ENCODE results near the gene FREY1.

The FREY1 gene

GRCh38 chr11:45880772-45881570 is 26.1 kb downstream of the FREY1 start:
- no peak for TF ChIP-seq CTCF (IDR thresholded peaks at IDR 0.05)

DNA sequence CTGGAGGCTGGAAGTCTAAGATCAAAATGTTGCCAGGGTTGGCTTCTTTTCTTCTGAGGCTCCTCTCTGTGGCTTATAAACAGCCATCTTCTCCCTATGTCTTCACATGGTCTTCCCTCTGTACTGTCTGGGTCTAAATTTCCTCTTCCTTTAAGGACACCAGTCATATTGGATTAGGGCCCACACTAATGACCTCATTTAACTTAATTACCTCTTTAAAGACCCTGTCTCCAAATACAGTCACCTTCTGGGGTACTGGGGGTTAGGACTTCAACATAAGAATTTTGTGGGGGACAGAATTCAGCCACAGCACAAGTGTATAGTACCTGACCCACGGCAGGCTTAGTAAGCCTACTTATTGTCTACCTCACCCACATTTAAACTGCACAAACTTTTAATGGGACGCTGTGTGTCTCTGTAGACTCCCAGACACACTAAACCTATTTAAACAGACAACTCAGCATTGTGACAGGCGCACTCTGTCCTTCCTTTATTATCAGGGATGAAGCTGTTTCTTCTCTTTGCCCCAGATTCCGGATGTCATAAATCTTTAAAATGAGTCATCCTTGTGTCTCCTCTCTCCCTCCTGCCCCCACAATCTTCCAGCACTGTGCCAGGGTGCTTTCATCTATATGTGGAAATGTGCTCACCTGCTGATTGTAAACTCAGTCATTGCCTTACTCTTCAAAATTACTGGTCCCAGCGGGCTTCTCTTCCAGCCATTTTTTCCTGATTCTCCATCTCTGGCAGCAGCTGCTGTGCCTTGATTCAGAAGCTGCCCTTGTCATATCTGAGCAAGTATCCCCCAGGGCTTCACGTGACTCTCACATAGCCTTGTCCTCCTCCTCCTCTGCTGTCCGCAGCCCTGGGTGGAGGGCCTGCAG is 27.0 kb downstream of the FREY1 start:
- Histone ChIP-seq H2AFZ (no peak overlapping the region), H3K4me1 (no peaks in the 10 kb centered on the region), H3K4me3 (ENCODE audit: low read depth, low read length) (no peak overlapping the region), H3K27me3 (ENCODE audit: control insufficient read depth, insufficient read depth, low read length) (no peaks in the 10 kb centered on the region), H3K36me3 (ENCODE audit: control insufficient read depth, insufficient read depth, low read length) (no peaks in the 10 kb centered on the region), H3K9me3 (ENCODE audit: control insufficient read depth, low read length) (no peaks in the 10 kb centered on the region), H3K27ac (no peak overlapping the region), H3K79me2 (no peaks in the 10 kb centered on the region), H3K9ac (no peak overlapping the region), H3K4me2 (ENCODE audit: low read length) (no peak overlapping the region)
- no peak for TF ChIP-seq CTCF (IDR thresholded peaks at IDR 0.05)

More at GRCh38 chr11:45880772-45881570, 26.1 kb downstream of the FREY1 start:
- Histone ChIP-seq H2AFZ (no peak overlapping the region), H3K4me1 (no peaks in the 10 kb centered on the region), H3K4me3 (ENCODE audit: low read depth, low read length) (no peak overlapping the region), H3K36me3 (ENCODE audit: control insufficient read depth, insufficient read depth, low read length) (no peaks in the 10 kb centered on the region), H3K27ac (no peak overlapping the region), H3K79me2 (no peaks in the 10 kb centered on the region), H3K4me2 (ENCODE audit: low read length) (no peak overlapping the region), H3K27me3 (ENCODE audit: control insufficient read depth, insufficient read depth, low read length) (no peaks in the 10 kb centered on the region), H3K9ac (no peak overlapping the region), H3K9me3 (ENCODE audit: control insufficient read depth, low read length) (no peaks in the 10 kb centered on the region)

GRCh38 chr11:45877845-45878244 is 29.2 kb downstream of the FREY1 start:
- H2AFZ ChIP-seq: no peak overlapping the region
- no peak overlapping the region for H3K4me2 ChIP-seq (ENCODE audit: low read length)
- no peaks in the 10 kb centered on the region for H3K27me3 ChIP-seq (ENCODE audit: control insufficient read depth, insufficient read depth, low read length)
- H3K79me2 ChIP-seq: no peaks in the 10 kb centered on the region
- no peak overlapping the region for H3K27ac ChIP-seq
- no peak overlapping the region for H3K9ac ChIP-seq
- H3K9me3 ChIP-seq (ENCODE audit: control insufficient read depth, low read length): no peaks in the 10 kb centered on the region
- H3K36me3 ChIP-seq (ENCODE audit: control insufficient read depth, insufficient read depth, low read length): no peaks in the 10 kb centered on the region
- TF ChIP-seq CTCF (IDR thresholded peaks at IDR 0.05): no peak
- no peaks in the 10 kb centered on the region for H3K4me1 ChIP-seq
- no peak overlapping the region for H3K4me3 ChIP-seq (ENCODE audit: low read depth, low read length)

DNA sequence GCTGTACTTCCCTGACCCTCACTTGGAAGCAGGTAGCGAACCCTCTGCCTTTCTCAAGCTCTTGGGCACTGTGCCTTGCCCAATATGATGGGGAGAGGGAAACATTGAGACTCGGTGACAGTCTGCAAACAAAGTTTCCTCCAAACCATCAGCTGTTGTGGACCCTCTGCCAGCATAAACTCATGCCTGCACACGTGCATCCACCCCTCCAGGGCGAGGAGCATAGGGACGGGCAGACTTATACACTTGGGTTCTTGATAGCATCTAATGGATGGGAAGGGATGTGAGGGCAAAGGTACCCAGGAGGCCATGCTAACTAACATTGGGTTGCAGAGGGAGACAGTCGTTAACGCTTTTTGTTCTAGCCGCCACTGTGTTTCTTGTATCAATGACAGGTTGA is 29.9 kb downstream of the FREY1 start:
- Histone ChIP-seq H3K4me1 (no peaks in the 10 kb centered on the region), H3K4me3 (ENCODE audit: low read depth, low read length) (no peak overlapping the region), H3K9me3 (ENCODE audit: control insufficient read depth, low read length) (no peaks in the 10 kb centered on the region), H2AFZ (no peak overlapping the region), H3K9ac (no peak overlapping the region), H3K27me3 (ENCODE audit: control insufficient read depth, insufficient read depth, low read length) (no peaks in the 10 kb centered on the region), H3K27ac (no peak overlapping the region), H3K36me3 (ENCODE audit: control insufficient read depth, insufficient read depth, low read length) (no peaks in the 10 kb centered on the region), H3K79me2 (no peaks in the 10 kb centered on the region), H3K4me2 (ENCODE audit: low read length) (no peak overlapping the region)
- TF ChIP-seq CTCF (IDR thresholded peaks at IDR 0.05): no peak

All from parathyroid adenoma (tissue), 2 donors.